H9 (cell line): Measurements from ENCODE around the gene GARIN5A. TPM values are rescaled to one million over a fixed set of nuclear protein-coding genes. Genes with fewer than 3 reads are reported as not detected.

Experiments
- DNase-seq: peaks from one replicate; pipeline ENCODE4 v3.0.0-alpha.2; 2017
- H2AFZ ChIP-seq: one replicate; pipeline ENCODE4 v1.6.1; 2013; ENCODE audit warnings: mild to moderate bottlenecking, low read length, control low read depth, moderate library complexity
- H2AK5ac ChIP-seq: 2 replicates; pipeline ENCODE4 v1.6.1; 2013; ENCODE audit warnings: low read length, control low read depth, mixed read lengths; ENCODE audit not compliant: insufficient read length
- H2BK120ac ChIP-seq: one replicate; pipeline ENCODE4 v1.6.1; 2013; ENCODE audit warnings: low read depth, mild to moderate bottlenecking, low read length, control low read depth, inconsistent platforms; ENCODE audit not compliant: poor library complexity, severe bottlenecking
- H2BK12ac ChIP-seq: 2 replicates; pipeline ENCODE4 v1.6.1; 2013; ENCODE audit warnings: low read length, control low read depth, mixed read lengths, low read depth; ENCODE audit not compliant: insufficient read length
- H2BK15ac ChIP-seq: 2 replicates; pipeline ENCODE4 v1.6.1; 2013; ENCODE audit warnings: low read depth, low read length, control low read depth
- H2BK20ac ChIP-seq: one replicate; pipeline ENCODE4 v1.6.1; 2013; ENCODE audit warnings: low read depth, mild to moderate bottlenecking, low read length, control low read depth, inconsistent platforms; ENCODE audit not compliant: poor library complexity, severe bottlenecking
- H2BK5ac ChIP-seq: 2 replicates; pipeline ENCODE4 v1.6.1; 2013; ENCODE audit warnings: low read length, control low read depth, mixed read lengths; ENCODE audit not compliant: insufficient read length
- H3K14ac ChIP-seq: 2 replicates; pipeline ENCODE4 v1.6.1; 2013; ENCODE audit warnings: low read length, control low read depth; ENCODE audit not compliant: insufficient read depth
- H3K18ac ChIP-seq: 2 replicates; pipeline ENCODE4 v1.6.1; 2013; ENCODE audit warnings: low read depth, mild to moderate bottlenecking, mixed read lengths, low read length, control low read depth; ENCODE audit not compliant: insufficient read length
- H3K23ac ChIP-seq: 2 replicates; pipeline ENCODE4 v1.6.1; 2013; ENCODE audit warnings: low read length, control low read depth, mixed read lengths, low read depth; ENCODE audit not compliant: insufficient read length
- H3K23me2 ChIP-seq: 2 replicates; pipeline ENCODE4 v1.6.1; 2013; ENCODE audit warnings: low read depth, mild to moderate bottlenecking, mixed read lengths, low read length, control low read depth; ENCODE audit not compliant: insufficient read length, poor library complexity, severe bottlenecking
- H3K27ac ChIP-seq: 2 replicates; pipeline ENCODE4 v1.5.1; 2013; ENCODE audit warnings: low read length, control low read depth, mixed read lengths, low read depth; ENCODE audit not compliant: insufficient read length
- H3K27me3 ChIP-seq: 2 replicates; pipeline ENCODE4 v1.6.1; 2013; ENCODE audit warnings: low read length, control low read depth, inconsistent platforms; ENCODE audit not compliant: insufficient read depth
- H3K4ac ChIP-seq: 2 replicates; pipeline ENCODE4 v1.6.1; 2013; ENCODE audit warnings: low read depth, mild to moderate bottlenecking, control low read depth, inconsistent platforms, low read length, moderate library complexity
- H3K4me1 ChIP-seq: 2 replicates; pipeline ENCODE4 v1.6.1; 2013; ENCODE audit warnings: low read length, control low read depth, inconsistent platforms; ENCODE audit not compliant: insufficient read depth
- H3K4me2 ChIP-seq: 2 replicates; pipeline ENCODE4 v1.6.1; 2013; ENCODE audit warnings: low read length, control low read depth, mixed read lengths; ENCODE audit not compliant: insufficient read length, insufficient read depth
- H3K56ac ChIP-seq: 2 replicates; pipeline ENCODE4 v1.6.1; 2013; ENCODE audit warnings: low read depth, mild to moderate bottlenecking, mixed read lengths, low read length, control low read depth; ENCODE audit not compliant: insufficient read length
- H3K79me1 ChIP-seq: 2 replicates; pipeline ENCODE4 v1.6.1; 2013; ENCODE audit warnings: low read depth, mild to moderate bottlenecking, moderate library complexity, low read length, control low read depth, inconsistent platforms; ENCODE audit not compliant: insufficient read depth, poor library complexity, severe bottlenecking
- H3K79me2 ChIP-seq: 2 replicates; pipeline ENCODE4 v1.6.1; 2013; ENCODE audit warnings: low read length, control low read depth, inconsistent platforms; ENCODE audit not compliant: insufficient read depth
- H3K9ac ChIP-seq: 2 replicates; pipeline ENCODE4 v1.6.1; 2013; ENCODE audit warnings: low read length, control low read depth, mixed read lengths; ENCODE audit not compliant: insufficient read length; ENCODE audit errors: extremely low read depth
- H3K9me3 ChIP-seq: one replicate; pipeline ENCODE4 v1.6.1; 2013; ENCODE audit warnings: low read depth, low read length, inconsistent platforms; ENCODE audit not compliant: control insufficient read depth
- H3T11ph ChIP-seq: one replicate; pipeline ENCODE4 v1.6.1; 2013; ENCODE audit warnings: mild to moderate bottlenecking, low read length, control low read depth, inconsistent platforms
- H4K20me1 ChIP-seq: one replicate; pipeline ENCODE4 v1.6.1; 2013; ENCODE audit not compliant: control insufficient read depth, insufficient read length, insufficient read depth
- H4K5ac ChIP-seq: 2 replicates; pipeline ENCODE4 v1.6.1; 2013; ENCODE audit warnings: low read depth, mild to moderate bottlenecking, mixed read lengths, low read length, control low read depth; ENCODE audit not compliant: insufficient read length
- H4K8ac ChIP-seq: replicated peaks from 2 replicates; pipeline ENCODE4 v1.6.1; 2013; ENCODE audit warnings: low read length, control low read depth, mixed read lengths, low read depth; ENCODE audit not compliant: insufficient read length
- H4K91ac ChIP-seq: 2 replicates; pipeline ENCODE4 v1.6.1; 2013; ENCODE audit warnings: low read depth, mild to moderate bottlenecking, moderate library complexity, mixed read lengths, low read length, control low read depth; ENCODE audit not compliant: insufficient read length
- H3K27ac Mint-ChIP-seq, 3 experiments: 2 replicates in 2 of 3; 3 replicates in 1 of 3; pipeline ENCODE4 v1.8.0; 2020 to 2021; ENCODE audit warnings: mixed read lengths in 3 of 3, mild to moderate bottlenecking in 1 of 3, moderate library complexity in 1 of 3
- H3K27me3 Mint-ChIP-seq: 2 replicates; pipeline ENCODE4 v1.8.0; 2021; ENCODE audit warnings: low read depth, mild to moderate bottlenecking, moderate library complexity, mixed read lengths
- H3K36me3 Mint-ChIP-seq, 3 experiments: 2 replicates in 2 of 3; 3 replicates in 1 of 3; pipeline ENCODE4 v1.8.0; 2020 to 2021; ENCODE audit warnings: low read depth in 3 of 3, mixed read lengths in 3 of 3; ENCODE audit not compliant: insufficient read depth in 1 of 3
- H3K4me1 Mint-ChIP-seq, 2 experiments: 2 replicates each; pipeline ENCODE4 v1.8.0; 2020; ENCODE audit warnings: mixed read lengths in 2 of 2
- H3K4me3 Mint-ChIP-seq, 2 experiments: 2 replicates in 1 of 2; 3 replicates in 1 of 2; pipeline ENCODE4 v1.8.0; 2020 to 2021; ENCODE audit warnings: mild to moderate bottlenecking in 2 of 2, mixed read lengths in 2 of 2, moderate library complexity in 1 of 2
- H3K9me3 Mint-ChIP-seq, 2 experiments: 2 replicates in 1 of 2; 3 replicates in 1 of 2; pipeline ENCODE4 v1.8.0; 2020; ENCODE audit warnings: mild to moderate bottlenecking in 2 of 2, mixed read lengths in 2 of 2, moderate library complexity in 1 of 2
- CTCF ChIP-seq: fragments of 200-600 bp; sonication (generic); conservative IDR thresholded peaks from 3 replicates; pipeline ENCODE4 v1.8.0; 2021; ENCODE audit warnings: antibody characterized with exemption, mild to moderate bottlenecking
- WGBS: extraction: QIAGEN DNeasy Blood & Tissue Kit; methylation state at CpG from one replicate; pipeline ENCODE4 v1.1.7; 2013; ENCODE audit warnings: missing lambda C conversion rate, low lambda C conversion rate, mixed read lengths; ENCODE audit not compliant: insufficient read length; ENCODE audit errors: extremely low coverage; 5-methylcytosine and 5-hydroxymethylcytosine counted together
- total RNA-seq: library from RNA; stranded (reverse); gene quantifications from 2 replicates; pipeline ENCODE4 v1.2.1, GENCODE V29; 2021

The GARIN5A gene
- total RNA-seq, 1 experiment from 2014 or later: 9.5 TPM

- Histone ChIP-seq H2BK12ac (no peak overlapping the region), H2AFZ (no peak overlapping the region)
- WGBS: no CpG with 5 or more reads among the region's 13 CpGs
These were observed 11.9 kb upstream of the GARIN5A start for GRCh38 chr19:50488389-50489194.

More at GRCh38 chr19:50488389-50489194, 11.9 kb upstream of the GARIN5A start:
- no peak overlapping the region for H4K5ac ChIP-seq
- H3K4me3 Mint-ChIP-seq: peak overlapping the region in 1 of 2 experiments; percentile 55; a peak in 1 of 5 replicates
- no peak overlapping the region for H2BK20ac ChIP-seq
- H3K27me3 Mint-ChIP-seq: peaks cover 83% of the 10 kb centered on the region
- no peak overlapping the region for H3K4ac ChIP-seq
- H3K4me1 ChIP-seq: peaks cover 4% of the 10 kb centered on the region; the same call in 1 of the 2 replicates
- H3K27ac ChIP-seq: no peak overlapping the region
- H2BK120ac ChIP-seq: no peak overlapping the region
- no peak overlapping the region for H2AK5ac ChIP-seq
- H3K79me2 ChIP-seq: no peaks in the 10 kb centered on the region
- no peak for TF ChIP-seq CTCF
- peaks cover 29 to 42% of the 10 kb centered on the region in 2 experiments for H3K4me1 Mint-ChIP-seq
- DNase-seq: no peak
- no peak overlapping the region for H3K56ac ChIP-seq
- H3K18ac ChIP-seq: no peak overlapping the region
- H3K36me3 Mint-ChIP-seq: peaks cover 25 to 36% (median 31%) of the 10 kb centered on the region in 3 experiments
- H3K9ac ChIP-seq: no peak overlapping the region
- no peak overlapping the region for H3K14ac ChIP-seq
- peaks cover 5% of the 10 kb centered on the region for H3K23me2 ChIP-seq
- peaks cover 7% of the 10 kb centered on the region; the same call in 1 of the 2 replicates for H3K27me3 ChIP-seq
- no peak overlapping the region for H4K91ac ChIP-seq
- H3K9me3 Mint-ChIP-seq: peaks cover 31 to 43% of the 10 kb centered on the region in 2 experiments
- H3K23ac ChIP-seq: no peak overlapping the region
- H3T11ph ChIP-seq: no peak overlapping the region
- H3K27ac Mint-ChIP-seq: no peak overlapping the region
- no peaks in the 10 kb centered on the region for H4K20me1 ChIP-seq
- no peaks in the 10 kb centered on the region for H3K79me1 ChIP-seq
- no peak overlapping the region for H4K8ac ChIP-seq
- no peak overlapping the region for H2BK15ac ChIP-seq
- no peak overlapping the region for H3K4me2 ChIP-seq
- peaks cover 8% of the 10 kb centered on the region for H3K9me3 ChIP-seq
- no peak overlapping the region for H2BK5ac ChIP-seq
